ENCODE data around the gene RGS21.

- TF ChIP-seq CTCF (IDR thresholded peaks at IDR 0.05) (no peak), EZH2 (IDR thresholded peaks at IDR 0.05) (no peak)
These were observed 58.5 kb downstream of the RGS21 start for GRCh38 chr1:192375306-192375705.

Data from neural progenitor cell (in vitro differentiated cells).